Osteocyte (in vitro differentiated cells): ENCODE measurements around the gene NKAPD1. TPM values are rescaled to one million over a fixed set of nuclear protein-coding genes. Genes with fewer than 3 reads are reported as not detected.
"Not testable (repeated sequence)": the region's sequence is repeated elsewhere in the genome, so short reads cannot be mapped to it uniquely, and the experiment has no call there.

Experiments used
- DNase-seq: peaks from one replicate; pipeline ENCODE4 v3.0.0; 2021; ENCODE audit warnings: mixed read lengths; ENCODE audit not compliant: unreplicated experiment; ENCODE audit errors: extremely low spot score
- H3K27ac Mint-ChIP-seq: one replicate; pipeline ENCODE4 v1.8.0; 2021; ENCODE audit warnings: mild to moderate bottlenecking, mixed read lengths; ENCODE audit not compliant: unreplicated experiment
- H3K27me3 Mint-ChIP-seq: one replicate; pipeline ENCODE4 v1.8.0; 2021; ENCODE audit warnings: mixed read lengths; ENCODE audit not compliant: unreplicated experiment
- H3K36me3 Mint-ChIP-seq: one replicate; pipeline ENCODE4 v1.8.0; 2021; ENCODE audit warnings: mixed read lengths; ENCODE audit not compliant: unreplicated experiment
- H3K4me1 Mint-ChIP-seq: one replicate; pipeline ENCODE4 v1.8.0; 2021; ENCODE audit warnings: mixed read lengths; ENCODE audit not compliant: unreplicated experiment
- H3K4me3 Mint-ChIP-seq: one replicate; pipeline ENCODE4 v1.8.0; 2021; ENCODE audit warnings: mild to moderate bottlenecking, moderate library complexity, mixed read lengths; ENCODE audit not compliant: unreplicated experiment
- H3K9me3 Mint-ChIP-seq: one replicate; pipeline ENCODE4 v1.8.0; 2021; ENCODE audit warnings: mixed read lengths; ENCODE audit not compliant: unreplicated experiment
- CTCF ChIP-seq: fragments of 200-600 bp; sonication (generic); IDR thresholded peaks from 2 replicates; pipeline ENCODE4 v1.5.0; 2021; ENCODE audit warnings: antibody characterized with exemption, mild to moderate bottlenecking, moderate library complexity
- total RNA-seq: library from RNA; stranded (reverse); gene quantifications from 2 replicates; pipeline ENCODE4 v1.2.1, GENCODE V29; 2021

Gene NKAPD1
- total RNA-seq, 1 donor from 2014 or later, result 23.1 TPM

- peaks cover 53% of the 10 kb centered on the region for H3K36me3 Mint-ChIP-seq
- H3K27ac Mint-ChIP-seq, result peak within 1 kb of the TSS; percentile 96
- H3K27me3 Mint-ChIP-seq, result no peaks in the 10 kb centered on the region
- TF ChIP-seq CTCF, result peak; percentile 48
- H3K4me3 Mint-ChIP-seq, result peak within 1 kb of the TSS; percentile 99
- peaks cover 41% of the 10 kb centered on the region for H3K4me1 Mint-ChIP-seq
- DNase-seq, result peak; percentile 98
- no peaks in the 10 kb centered on the region for H3K9me3 Mint-ChIP-seq
These were observed 12.5 kb downstream of the NKAPD1 start, which contains the start of the genes SDHD and TIMM8B for GRCh38 chr11:112086422-112087191. Gene SDHD, plus strand, starts transcription at chr11:112086873. Its CDS starts 35 bp downstream, at chr11:112086908. Gene TIMM8B, minus strand, starts transcription at chr11:112086756. Its CDS starts 33 bp downstream, at chr11:112086723.

DNA sequence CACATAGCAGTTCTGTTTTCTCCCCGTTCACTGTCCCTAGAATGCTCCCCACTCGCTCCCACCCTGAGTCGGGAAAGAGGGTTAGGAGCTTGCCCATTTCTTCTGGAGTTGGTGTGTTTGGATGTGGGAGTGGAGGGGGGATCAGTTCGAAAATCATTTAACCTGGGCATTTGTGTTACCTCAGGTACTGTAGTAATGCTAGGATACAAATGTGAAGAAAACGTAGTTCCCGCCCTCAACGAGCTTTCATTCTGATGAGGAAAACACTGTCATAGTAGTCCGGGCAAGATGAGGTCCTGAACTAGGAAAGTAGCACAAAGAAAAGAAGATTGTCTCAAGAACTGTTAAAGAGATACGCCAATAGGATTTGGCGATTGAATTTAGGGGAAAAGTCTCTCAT lies 13.1 kb downstream of the NKAPD1 start:
- peak overlapping the region; percentile 96 for H3K27ac Mint-ChIP-seq
- peaks cover 56% of the 10 kb centered on the region for H3K36me3 Mint-ChIP-seq
- TF ChIP-seq CTCF, result no peak
- peaks cover 41% of the 10 kb centered on the region for H3K4me1 Mint-ChIP-seq
- no peaks in the 10 kb centered on the region for H3K27me3 Mint-ChIP-seq
- peak overlapping the region; percentile 99 for H3K4me3 Mint-ChIP-seq
- no peak for DNase-seq
- H3K9me3 Mint-ChIP-seq, result no peaks in the 10 kb centered on the region

DNA sequence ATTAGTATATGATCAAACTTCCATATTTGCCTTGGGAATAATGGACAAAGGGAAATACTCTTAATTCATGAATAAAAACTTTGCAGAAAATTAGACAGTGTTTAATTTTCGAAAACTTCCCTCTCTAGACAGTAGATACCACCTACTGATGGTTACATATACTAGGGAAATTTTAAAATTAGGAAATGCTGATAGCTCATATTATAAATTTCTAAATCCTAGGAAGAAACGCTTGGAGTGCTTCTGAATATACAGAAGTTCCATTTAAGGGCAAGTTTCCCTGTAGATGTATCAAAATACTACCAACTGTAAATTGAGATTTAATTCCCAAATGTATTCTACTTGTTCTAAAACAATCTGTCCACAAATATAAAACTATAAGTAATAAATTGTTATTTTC lies 21.2 kb downstream of the NKAPD1 start:
- not testable (repeated sequence) for DNase-seq, H3K9me3 Mint-ChIP-seq, H3K27ac Mint-ChIP-seq, H3K27me3 Mint-ChIP-seq, H3K4me1 Mint-ChIP-seq, H3K4me3 Mint-ChIP-seq
- H3K36me3 Mint-ChIP-seq, result peaks cover 33% of the 10 kb centered on the region

GRCh38 chr11:112096194-112096593 lies 22.1 kb downstream of the NKAPD1 start:
- Mint-ChIP-seq H3K4me1 (peaks cover 18% of the 10 kb centered on the region), H3K27me3 (no peaks in the 10 kb centered on the region), H3K4me3 (no peak overlapping the region), H3K9me3 (no peaks in the 10 kb centered on the region), H3K36me3 (peaks cover 28% of the 10 kb centered on the region), H3K27ac (no peak overlapping the region)
- no peak for DNase-seq
- no peak for TF ChIP-seq CTCF

DNA sequence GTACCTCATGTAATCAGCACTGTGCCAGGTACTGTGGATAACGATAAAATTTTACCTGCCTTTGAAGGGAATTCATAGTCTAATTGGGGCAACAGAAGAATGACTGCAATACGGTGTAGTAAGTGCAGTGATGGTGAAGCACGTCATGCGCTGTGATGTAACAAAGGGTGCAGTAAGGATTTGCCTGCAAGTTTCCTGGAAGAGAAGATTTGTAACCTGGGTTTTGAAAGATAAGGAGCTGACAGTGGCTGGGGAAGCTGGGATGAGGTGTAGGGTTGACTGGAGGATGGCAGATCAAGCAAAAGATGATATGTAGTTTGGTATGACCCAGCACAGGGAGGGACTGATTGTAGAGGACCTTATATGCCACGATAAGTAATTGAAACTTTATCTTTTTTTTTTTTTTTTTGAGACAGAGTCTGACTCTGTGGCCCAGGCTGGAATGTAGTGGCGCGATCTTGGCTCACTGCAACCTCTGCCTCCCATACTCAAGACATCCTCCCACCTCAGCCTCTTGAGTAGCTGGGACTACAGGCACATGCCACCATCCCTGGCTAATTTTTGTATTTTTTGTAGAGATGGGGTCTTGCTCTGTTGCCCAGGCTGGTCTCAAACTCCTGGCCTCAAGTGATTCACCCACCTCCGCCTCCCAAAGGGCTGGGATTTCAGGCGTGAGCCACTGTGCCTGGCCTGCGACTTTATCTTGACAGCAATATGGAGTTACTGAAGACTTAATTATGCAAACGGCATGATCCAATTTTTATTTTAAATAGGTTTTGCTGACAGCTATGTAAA lies 23.8 kb downstream of the NKAPD1 start:
- no peak overlapping the region for H3K4me3 Mint-ChIP-seq
- TF ChIP-seq CTCF, result no peak
- peaks cover 24% of the 10 kb centered on the region for H3K4me1 Mint-ChIP-seq
- H3K36me3 Mint-ChIP-seq, result peaks cover 14% of the 10 kb centered on the region
- H3K9me3 Mint-ChIP-seq, result no peaks in the 10 kb centered on the region
- no peak for DNase-seq
- no peaks in the 10 kb centered on the region for H3K27me3 Mint-ChIP-seq
- no peak overlapping the region for H3K27ac Mint-ChIP-seq
